Measurements from ENCODE around the gene MAEA. TPM values are rescaled to one million over a fixed set of nuclear protein-coding genes. Genes with fewer than 3 reads are reported as not detected.

Gene MAEA
- total RNA-seq, 2 experiments from 2014 or later, result 25.2 to 29.4 TPM

DNA sequence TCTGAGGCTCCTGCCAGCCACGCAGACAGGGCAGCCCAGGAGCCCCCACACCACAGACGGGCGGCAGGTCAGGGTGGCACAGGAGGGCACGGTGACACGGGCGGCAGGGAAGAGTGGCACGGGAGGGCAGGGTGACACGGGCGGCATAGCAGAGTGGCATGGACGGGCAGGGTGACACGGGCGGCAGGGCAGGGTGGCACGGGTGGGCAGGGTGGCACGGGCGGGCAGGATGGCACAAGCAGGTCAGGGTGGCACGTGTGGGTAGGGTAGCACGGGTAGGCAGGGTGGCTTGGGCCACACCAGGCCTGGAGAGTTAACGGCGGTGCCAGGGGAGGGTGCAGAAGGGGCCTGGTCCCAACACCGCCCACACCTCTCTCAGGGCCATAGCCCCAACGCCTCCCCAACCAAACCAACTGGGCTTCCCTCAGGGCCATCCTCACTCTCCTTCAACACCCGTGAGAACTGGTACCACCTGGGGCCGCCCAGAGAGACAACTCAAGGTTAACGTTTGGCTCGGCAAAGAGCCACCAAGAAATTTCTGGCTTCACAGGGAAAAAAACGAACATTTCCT lies 44.1 kb upstream of the MAEA start:
- no peaks in the 10 kb centered on the region for H3K27me3 Mint-ChIP-seq (ENCODE audit: low read depth)
- H3K27ac Mint-ChIP-seq, result peak overlapping the region; percentile 41
- H3K36me3 Mint-ChIP-seq (ENCODE audit: low read depth), result peaks cover 9% of the 10 kb centered on the region
- no peaks in the 10 kb centered on the region for H3K9me3 Mint-ChIP-seq
- H3K4me1 Mint-ChIP-seq (ENCODE audit: low read depth), result peaks cover 54% of the 10 kb centered on the region
- H3K4me3 Mint-ChIP-seq, result peak overlapping the region; percentile 38
- CTCF ChIA-PET, result interaction anchor here (1.0 kb wide), 1 partner anchor 23 kb away, joined by 3 read pairs; no protein-coding TSS in a partner anchor
- no peak for DNase-seq
- intact Hi-C loops (cut with micrococcal nuclease), result loop anchor here (5.0 kb wide), 3 partner anchors 233 to 612 kb away; partner anchors contain the start of genes FGFRL1 and LETM1

DNA sequence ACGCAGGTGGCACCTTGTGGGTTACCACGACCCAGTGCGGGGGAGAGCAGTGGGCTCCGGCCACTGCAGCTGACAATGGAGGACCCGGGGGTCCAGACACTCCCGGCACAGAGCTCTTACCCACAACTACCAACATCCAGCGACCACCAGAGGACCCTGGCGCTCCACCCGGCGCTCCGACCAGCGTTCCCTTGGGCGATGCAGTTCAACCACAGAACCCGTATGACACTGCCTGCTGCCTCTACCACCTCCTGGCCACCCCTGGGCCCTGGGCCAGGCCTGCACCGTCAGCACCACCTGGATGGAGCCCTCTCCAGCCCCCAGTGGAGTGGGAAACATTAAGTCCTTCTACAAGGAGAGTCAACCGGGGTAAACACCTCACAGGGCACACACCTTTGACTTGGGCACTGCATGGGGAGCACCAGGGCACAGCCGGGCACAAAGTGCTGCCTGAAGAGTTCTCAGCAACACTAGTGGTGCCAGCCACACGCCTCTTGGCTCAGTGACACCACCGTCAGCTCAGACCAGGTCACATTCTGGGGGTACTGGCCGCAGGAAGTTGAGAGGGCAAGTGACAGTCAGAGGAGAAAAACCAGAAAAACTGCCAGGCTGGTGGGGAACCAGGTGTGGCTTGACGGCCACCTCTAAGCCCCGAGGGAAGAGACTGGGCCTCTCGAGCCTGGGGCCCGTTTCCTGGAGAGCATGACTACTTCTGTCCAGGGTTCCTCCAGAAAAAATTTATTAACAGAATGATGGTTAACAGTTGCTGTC lies 43.4 kb upstream of the MAEA start:
- DNase-seq, result peak; percentile 29
- Mint-ChIP-seq H3K27ac (peak overlapping the region; percentile 85), H3K27me3 (ENCODE audit: low read depth) (no peaks in the 10 kb centered on the region), H3K9me3 (no peaks in the 10 kb centered on the region), H3K36me3 (ENCODE audit: low read depth) (peaks cover 15% of the 10 kb centered on the region), H3K4me3 (peak overlapping the region; percentile 79), H3K4me1 (ENCODE audit: low read depth) (peaks cover 61% of the 10 kb centered on the region)
- CTCF ChIA-PET, result interaction anchor here (0.9 to 1.0 kb wide), 3 partner anchors 18 to 22 kb away, joined by 3 to 7 read pairs (median 3); no protein-coding TSS in a partner anchor
- intact Hi-C loops (cut with micrococcal nuclease), result loop anchor here (5.0 kb wide), 3 partner anchors 234 to 611 kb away; partner anchors contain the start of genes FGFRL1 and LETM1

DNA sequence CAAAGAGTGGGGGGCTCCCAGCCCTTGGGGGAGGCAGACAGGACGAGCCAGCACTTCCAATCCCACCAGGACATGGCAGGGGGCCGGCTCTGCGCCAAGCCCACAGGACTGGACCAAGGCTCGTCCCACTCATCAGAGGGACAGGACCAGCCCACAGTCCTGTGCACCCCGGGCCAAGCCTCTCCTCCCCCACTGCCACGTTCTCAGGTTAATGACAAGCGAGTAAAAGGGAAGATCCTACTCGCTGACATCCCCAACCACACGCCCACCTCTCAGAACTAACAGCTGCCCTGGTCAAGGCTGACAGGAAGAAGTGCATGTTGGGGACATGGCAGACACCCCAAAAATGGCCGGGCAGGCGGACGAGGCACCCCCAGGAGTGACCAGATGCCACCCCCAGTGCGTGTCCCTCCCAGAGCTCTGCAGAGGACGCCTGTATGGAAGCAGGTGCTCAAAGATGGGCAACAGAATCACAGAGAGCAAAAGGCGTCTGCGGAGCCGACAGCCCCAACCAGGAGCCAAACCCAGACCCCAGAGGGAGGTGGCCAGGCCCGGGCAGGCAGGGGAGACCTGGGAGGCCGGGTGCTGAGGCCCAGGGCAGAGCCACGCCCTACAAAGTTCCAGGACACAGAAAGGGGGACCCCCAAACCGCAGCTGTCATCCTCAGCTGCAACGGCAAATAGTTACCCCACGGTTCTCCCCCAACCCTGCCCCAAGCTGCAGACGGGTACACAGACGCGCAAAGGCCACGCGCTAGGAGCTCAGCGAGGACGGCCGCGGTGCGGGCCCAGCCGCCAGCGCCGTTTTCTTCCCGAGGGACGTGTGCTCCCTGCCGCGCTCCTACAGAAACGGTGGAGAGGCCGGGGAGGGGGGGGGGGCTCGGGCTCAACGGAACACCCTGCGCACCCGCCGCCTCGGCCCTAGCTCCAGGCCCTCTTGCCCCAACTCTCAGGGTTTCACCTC lies 42.5 kb upstream of the MAEA start:
- peak overlapping the region; percentile 79 for H3K4me3 Mint-ChIP-seq
- CTCF ChIA-PET, result interaction anchor here (0.6 to 1.2 kb wide), 4 partner anchors 18 to 162 kb away, joined by 3 to 7 read pairs (median 4); no protein-coding TSS in a partner anchor
- peaks cover 21% of the 10 kb centered on the region for H3K36me3 Mint-ChIP-seq (ENCODE audit: low read depth)
- H3K27ac Mint-ChIP-seq, result peak overlapping the region; percentile 85
- no peaks in the 10 kb centered on the region for H3K9me3 Mint-ChIP-seq
- H3K27me3 Mint-ChIP-seq (ENCODE audit: low read depth), result no peaks in the 10 kb centered on the region
- H3K4me1 Mint-ChIP-seq (ENCODE audit: low read depth), result peaks cover 69% of the 10 kb centered on the region
- peak; percentile 55 for DNase-seq
- intact Hi-C loops (cut with micrococcal nuclease), result loop anchor here (1.0 to 5.0 kb wide), 4 partner anchors 46 to 610 kb away; partner anchors contain the start of genes FGFRL1 and LETM1

DNA sequence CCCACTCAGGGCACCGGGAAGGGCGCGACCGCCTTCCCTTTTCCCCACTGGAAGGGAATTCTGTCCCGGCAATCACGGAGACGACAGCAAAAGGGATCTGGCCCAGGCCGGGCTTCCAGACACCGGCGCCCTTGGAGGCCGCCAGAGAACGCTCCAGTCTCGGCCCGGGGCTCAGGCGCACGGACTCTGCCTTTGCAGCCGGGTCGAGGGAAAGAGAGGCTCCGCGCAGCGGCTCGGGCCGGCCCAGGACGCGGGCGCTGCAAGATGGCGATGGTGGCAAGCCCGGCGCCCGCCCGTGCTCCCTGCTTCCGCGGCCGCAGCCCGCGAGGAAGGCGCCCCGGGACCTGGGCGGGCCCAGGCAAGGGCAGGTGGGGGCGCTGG lies 41.8 kb upstream of the MAEA start:
- intact Hi-C loops (cut with micrococcal nuclease), result loop anchor here (1.0 to 5.0 kb wide), 7 partner anchors 47 to 761 kb away; partner anchors contain the start of genes FGFRL1, LETM1, NELFA and PCGF3

DNA sequence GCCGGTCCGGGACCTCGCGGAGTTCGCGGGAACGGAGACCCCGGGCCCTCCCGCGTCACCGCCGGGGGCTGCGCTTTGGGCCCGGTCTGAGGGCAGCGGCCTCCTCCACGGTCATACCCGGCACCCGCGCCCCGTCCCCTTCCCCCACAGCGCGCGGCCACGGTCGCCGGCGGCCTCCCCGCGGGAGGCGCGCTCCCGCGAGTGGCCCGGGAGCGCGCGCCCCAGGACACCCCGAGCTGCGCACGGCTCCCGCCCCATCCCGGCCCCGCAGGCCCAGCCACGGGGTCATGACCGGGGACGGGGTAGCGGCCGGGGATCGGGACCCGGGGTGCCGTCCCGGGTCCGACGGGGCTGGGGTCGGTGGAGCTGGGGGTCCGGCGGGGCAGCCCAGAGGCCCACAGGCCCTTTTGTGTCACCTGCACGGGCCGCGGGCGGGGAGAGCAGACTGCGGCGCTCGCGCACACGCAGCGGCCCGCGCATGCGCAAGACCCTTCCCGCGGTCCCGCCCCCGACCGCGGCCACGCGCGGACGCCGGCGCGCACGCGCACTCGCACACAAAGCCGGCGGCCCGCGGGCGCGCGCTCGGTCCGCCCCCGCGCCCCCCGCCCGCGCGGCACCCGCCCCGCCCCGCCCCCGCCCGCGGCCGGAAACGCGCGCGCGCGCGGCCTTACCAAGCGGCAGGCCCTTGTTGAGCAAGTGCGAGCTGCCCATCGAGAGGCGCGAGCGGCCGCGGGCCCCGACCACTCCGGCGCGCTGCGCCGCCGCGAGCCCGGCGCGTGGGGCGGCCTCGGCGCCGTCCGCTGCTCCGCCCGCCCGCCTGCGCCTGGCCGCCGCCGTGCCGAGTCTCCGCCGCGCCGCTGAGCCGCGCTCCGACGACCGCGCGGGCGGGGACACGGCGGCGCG lies 41.2 kb upstream of the MAEA start, which contains the start of gene CTBP1:
CTBP1 (minus strand) TSS at position 886 of the 903 bp plus-strand sequence. CDS start 7,799 bp downstream, outside the sequence.
- peaks cover 32% of the 10 kb centered on the region for H3K36me3 Mint-ChIP-seq (ENCODE audit: low read depth)
- no peaks in the 10 kb centered on the region for H3K27me3 Mint-ChIP-seq (ENCODE audit: low read depth)
- H3K27ac Mint-ChIP-seq, result peak within 1 kb of the TSS; percentile 94
- H3K4me1 Mint-ChIP-seq (ENCODE audit: low read depth), result peaks cover 72% of the 10 kb centered on the region
- DNase-seq, result peak; percentile 73
- peaks cover 2% of the 10 kb centered on the region for H3K9me3 Mint-ChIP-seq
- intact Hi-C loops (cut with micrococcal nuclease), result loop anchor here (1.0 to 5.0 kb wide), 10 partner anchors 19 to 760 kb away; partner anchors contain the start of genes FGFRL1, LETM1, MAEA and NELFA
- peak within 1 kb of the TSS; percentile 82 for H3K4me3 Mint-ChIP-seq
- CTCF ChIA-PET, result interaction anchor here (1.2 to 3.2 kb wide), 3 partner anchors 16 to 38 kb away, joined by 6 to 16 read pairs (median 13); no protein-coding TSS in a partner anchor

More for the DNA sequence above, 41.8 kb upstream of the MAEA start:
- Mint-ChIP-seq H3K36me3 (ENCODE audit: low read depth) (peaks cover 26% of the 10 kb centered on the region), H3K27me3 (ENCODE audit: low read depth) (no peaks in the 10 kb centered on the region), H3K9me3 (no peaks in the 10 kb centered on the region), H3K27ac (peak overlapping the region; percentile 85), H3K4me3 (peak overlapping the region; percentile 79), H3K4me1 (ENCODE audit: low read depth) (peaks cover 69% of the 10 kb centered on the region)
- DNase-seq, result peak; percentile 52
- CTCF ChIA-PET, result interaction anchor here (0.6 to 1.2 kb wide), 2 partner anchors 39 to 161 kb away, joined by 3 to 6 read pairs; no protein-coding TSS in a partner anchor

DNA sequence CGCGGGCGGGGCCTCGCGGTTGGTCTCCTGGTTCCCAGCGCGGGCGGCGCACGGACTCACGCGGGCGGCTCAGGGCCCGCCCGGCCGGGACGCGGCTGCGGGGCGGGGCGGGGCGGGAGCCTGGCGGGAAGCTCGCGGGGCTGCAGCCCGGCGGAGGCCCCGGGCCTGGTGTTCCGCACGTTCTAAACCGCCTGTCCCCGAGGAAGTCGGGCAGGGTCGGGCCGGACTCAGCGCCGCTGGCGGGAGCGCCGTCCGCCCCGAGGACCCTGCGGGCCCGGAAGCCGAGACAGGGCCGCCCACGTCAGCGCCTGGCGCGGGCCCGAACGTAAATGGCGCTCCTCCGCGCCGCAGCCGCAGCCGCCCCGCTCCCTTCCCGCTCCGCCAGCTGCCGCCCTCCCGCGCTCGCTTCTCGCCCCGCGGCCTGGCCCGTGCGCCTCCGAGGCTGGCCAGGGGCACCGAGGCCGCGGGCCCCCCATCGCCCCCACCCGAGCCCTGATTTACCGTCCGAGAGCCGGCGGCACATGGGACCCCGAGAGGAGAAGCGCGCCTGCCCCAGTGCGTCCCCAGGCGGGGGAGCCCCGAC lies 40.5 kb upstream of the MAEA start:
- H3K27me3 Mint-ChIP-seq (ENCODE audit: low read depth), result no peaks in the 10 kb centered on the region
- intact Hi-C loops (cut with micrococcal nuclease), result loop anchor here (1.0 to 5.0 kb wide), 10 partner anchors 18 to 760 kb away; partner anchors contain the start of genes FGFRL1, LETM1, MAEA and NELFA
- H3K4me1 Mint-ChIP-seq (ENCODE audit: low read depth), result peaks cover 73% of the 10 kb centered on the region
- peaks cover 6% of the 10 kb centered on the region for H3K9me3 Mint-ChIP-seq
- CTCF ChIA-PET, result interaction anchor here (3.0 to 3.2 kb wide), 2 partner anchors 15 to 19 kb away, joined by 13 to 16 read pairs; no protein-coding TSS in a partner anchor
- peak; percentile 77 for DNase-seq
- H3K4me3 Mint-ChIP-seq, result peak overlapping the region; percentile 82
- peaks cover 36% of the 10 kb centered on the region for H3K36me3 Mint-ChIP-seq (ENCODE audit: low read depth)
- H3K27ac Mint-ChIP-seq, result peak overlapping the region; percentile 94

DNA sequence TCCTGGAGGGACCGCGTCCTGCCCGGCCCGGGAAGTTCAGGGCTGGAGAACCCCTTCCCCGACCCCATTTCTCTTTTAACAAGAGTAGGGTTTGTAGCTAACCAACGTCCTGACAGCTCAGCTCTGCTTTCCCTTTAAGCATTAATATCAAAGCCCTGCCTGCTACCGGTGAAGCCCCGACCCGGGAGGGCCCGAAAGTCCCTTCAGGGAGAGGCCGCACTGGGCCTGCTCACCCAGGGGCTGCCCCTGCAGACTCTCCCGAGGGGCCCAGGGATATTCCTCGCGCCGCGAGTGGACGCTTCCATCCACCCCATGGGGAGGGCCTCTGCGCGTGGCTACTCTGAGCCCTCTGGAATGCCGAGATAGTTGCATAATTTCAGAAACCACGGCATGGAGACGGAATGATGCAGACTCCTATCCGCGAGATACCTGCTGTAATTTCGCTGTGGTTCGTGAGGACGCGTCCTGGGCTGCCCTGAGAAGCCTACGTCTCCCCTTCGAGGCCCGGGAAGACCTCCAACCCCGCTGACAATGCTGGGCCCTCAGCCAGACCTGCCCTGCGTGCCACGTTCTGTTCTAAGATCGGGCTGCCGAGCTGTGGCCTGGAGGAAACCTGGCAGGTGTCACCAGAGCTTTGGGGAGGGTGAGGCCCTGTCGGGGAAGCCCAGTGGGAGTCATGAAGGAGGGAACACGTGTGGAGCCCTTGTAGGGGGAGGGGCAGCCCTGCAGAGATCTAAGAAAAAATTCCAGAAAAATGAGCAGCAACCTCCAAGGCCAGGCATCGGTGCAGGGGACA lies 39.8 kb upstream of the MAEA start:
- H3K4me1 Mint-ChIP-seq (ENCODE audit: low read depth), result peaks cover 73% of the 10 kb centered on the region
- peak overlapping the region; percentile 82 for H3K4me3 Mint-ChIP-seq
- peak; percentile 87 for DNase-seq
- peaks cover 10% of the 10 kb centered on the region for H3K9me3 Mint-ChIP-seq
- no peaks in the 10 kb centered on the region for H3K27me3 Mint-ChIP-seq (ENCODE audit: low read depth)
- H3K27ac Mint-ChIP-seq, result peak overlapping the region; percentile 94
- intact Hi-C loops (cut with micrococcal nuclease), result loop anchor here (1.0 to 5.0 kb wide), 10 partner anchors 17 to 759 kb away; partner anchors contain the start of genes FGFRL1, LETM1, MAEA and NELFA
- CTCF ChIA-PET, result interaction anchor here (1.1 to 3.2 kb wide), 7 partner anchors 9 to 119 kb away, joined by 3 to 16 read pairs (median 5); partner anchors contain the start of gene UVSSA
- H3K36me3 Mint-ChIP-seq (ENCODE audit: low read depth), result peaks cover 36% of the 10 kb centered on the region

DNA sequence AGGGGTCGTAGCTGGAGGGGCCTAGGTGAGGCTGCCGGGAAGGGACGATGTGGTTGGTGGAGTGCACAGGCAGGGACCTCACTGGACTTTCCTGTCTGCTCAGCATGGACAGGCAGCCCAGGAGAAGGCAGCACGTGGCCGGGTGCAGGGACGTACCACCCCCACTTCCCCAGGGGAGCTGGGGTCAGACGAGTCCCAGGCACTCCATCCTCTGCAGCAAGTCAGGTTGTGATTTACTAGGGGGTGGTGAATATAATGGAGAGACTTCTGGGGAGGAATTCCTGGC lies 39.2 kb upstream of the MAEA start:
- Mint-ChIP-seq H3K27me3 (ENCODE audit: low read depth) (no peaks in the 10 kb centered on the region), H3K36me3 (ENCODE audit: low read depth) (peaks cover 36% of the 10 kb centered on the region), H3K4me3 (peak overlapping the region; percentile 82), H3K4me1 (ENCODE audit: low read depth) (peaks cover 73% of the 10 kb centered on the region), H3K9me3 (peaks cover 10% of the 10 kb centered on the region), H3K27ac (peak overlapping the region; percentile 94)
- intact Hi-C loops (cut with micrococcal nuclease), result no loop called here
- CTCF ChIA-PET, result interaction anchor here (1.1 to 3.2 kb wide), 7 partner anchors 8 to 120 kb away, joined by 3 to 16 read pairs (median 5); partner anchors contain the start of gene UVSSA
- DNase-seq, result no peak

DNA sequence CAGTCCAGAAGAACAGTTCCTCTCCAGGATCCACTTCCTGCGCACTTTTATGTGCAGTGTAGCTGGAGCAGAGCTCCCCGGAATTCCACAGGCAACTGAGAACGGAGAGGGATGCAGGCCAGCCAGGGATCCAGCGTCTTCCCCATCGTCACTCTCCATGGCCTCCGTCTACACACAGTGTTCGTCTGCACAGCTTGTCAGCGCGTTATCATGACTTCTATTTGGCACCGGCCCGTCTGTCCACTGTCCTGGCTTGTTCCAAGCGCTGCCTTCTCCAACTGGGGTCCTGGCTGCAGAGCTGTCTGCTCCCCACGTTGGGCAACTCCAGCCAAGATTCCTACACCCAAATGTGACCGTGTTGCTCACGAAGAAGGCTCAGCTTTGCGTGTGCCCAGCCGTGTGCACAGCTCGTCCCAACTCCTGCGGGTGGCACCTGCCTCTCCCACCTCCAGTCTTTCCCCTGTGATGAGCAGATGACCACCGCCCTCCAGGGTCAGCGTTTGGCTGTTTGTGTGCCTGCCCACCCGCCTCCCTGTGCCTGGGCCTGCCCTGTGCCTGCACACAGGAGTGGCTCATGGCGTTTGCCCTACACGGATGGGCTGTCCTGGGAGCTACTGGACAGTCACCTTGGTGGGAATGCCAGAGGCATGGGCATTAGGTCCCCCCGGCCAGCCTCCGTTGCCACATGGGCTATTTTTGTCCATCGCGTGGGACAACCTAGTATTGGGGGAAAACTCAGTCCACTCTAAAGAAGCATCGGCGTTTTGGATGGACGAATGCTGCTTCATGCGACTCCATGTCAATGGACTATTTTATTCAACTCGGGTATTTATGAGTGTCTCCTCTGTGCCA lies 38.5 kb upstream of the MAEA start:
- CTCF ChIA-PET, result interaction anchor here (1.1 to 3.2 kb wide), 7 partner anchors 8 to 120 kb away, joined by 3 to 16 read pairs (median 5); partner anchors contain the start of gene UVSSA
- peak overlapping the region; percentile 82 for H3K4me3 Mint-ChIP-seq
- DNase-seq, result no peak
- H3K4me1 Mint-ChIP-seq (ENCODE audit: low read depth), result peaks cover 73% of the 10 kb centered on the region
- peak overlapping the region; percentile 94 for H3K27ac Mint-ChIP-seq
- intact Hi-C loops (cut with micrococcal nuclease), result no loop called here
- H3K36me3 Mint-ChIP-seq (ENCODE audit: low read depth), result peaks cover 36% of the 10 kb centered on the region
- peaks cover 10% of the 10 kb centered on the region for H3K9me3 Mint-ChIP-seq
- H3K27me3 Mint-ChIP-seq (ENCODE audit: low read depth), result no peaks in the 10 kb centered on the region

All from activated naive CD4-positive, alpha-beta T cell treated with anti-CD3 and anti-CD28 coated beads for 36 hours (primary cell).